ENCODE data around the gene CPS1.

CPS1 gene

DNA sequence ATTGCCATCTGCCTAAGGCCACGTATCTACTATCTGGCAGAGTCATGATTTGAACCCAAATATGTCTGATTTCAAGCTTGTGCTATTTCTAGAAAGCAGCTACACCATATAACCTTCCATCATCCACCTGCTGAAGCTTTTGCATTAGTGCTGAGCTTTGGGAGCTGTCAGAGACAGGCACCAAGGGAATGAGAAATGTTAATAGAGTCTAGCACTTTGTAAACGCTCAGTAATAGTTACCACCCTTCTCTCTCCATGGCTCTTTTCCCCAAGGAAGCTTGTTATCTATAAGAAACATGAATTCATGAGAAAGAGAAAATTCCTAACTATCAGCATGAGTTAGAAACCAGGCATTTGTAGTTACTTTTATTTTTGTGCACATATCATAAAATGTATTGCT is 151.5 kb downstream of the CPS1 start:
- DNase-seq, result no peak

DNA sequence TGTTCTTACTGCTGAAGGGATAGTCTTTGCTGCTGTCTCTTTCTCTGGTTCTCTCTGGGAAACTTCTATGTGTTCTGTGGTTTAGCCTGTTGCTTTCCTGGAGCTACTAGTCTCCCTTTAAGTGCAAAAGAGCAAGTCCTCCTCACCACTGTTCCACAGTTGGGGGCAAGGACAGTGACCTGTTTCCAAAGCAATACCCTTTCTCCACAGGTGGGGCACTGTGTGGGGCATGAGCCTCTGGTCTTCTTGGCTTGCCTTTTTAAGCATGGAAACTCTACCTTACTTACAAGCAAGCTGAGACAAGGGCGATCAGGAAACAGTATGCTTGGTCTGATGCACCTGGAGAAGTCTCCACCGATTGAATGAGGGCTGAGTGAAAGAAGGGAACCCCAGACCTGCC is 156.7 kb downstream of the CPS1 start:
- DNase-seq, result no peak

DNA sequence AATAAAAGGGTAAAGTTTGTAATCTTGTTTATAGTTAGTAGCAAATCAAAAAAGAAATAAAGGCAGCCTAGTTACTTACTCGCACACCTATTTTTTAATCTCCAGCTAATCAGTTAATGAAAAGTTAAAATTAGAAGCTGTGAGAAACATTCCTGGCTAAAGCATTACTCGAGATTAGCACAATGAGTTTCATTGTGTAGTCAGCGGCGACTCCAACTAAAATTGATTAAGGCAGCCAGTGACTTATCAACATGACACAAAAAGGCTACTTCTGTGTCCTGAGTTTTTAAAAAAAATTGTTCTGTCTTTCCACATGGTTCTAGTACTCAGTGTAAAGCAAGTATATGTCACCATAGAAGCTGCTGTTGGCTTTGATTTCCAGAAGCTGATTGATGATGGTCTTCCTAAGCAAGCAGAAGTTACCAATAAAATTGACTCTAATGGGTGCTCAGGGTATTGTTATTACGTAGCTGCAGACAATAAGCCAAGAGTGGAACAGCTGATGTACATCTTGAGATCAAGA is 159.2 kb downstream of the CPS1 start:
- DNase-seq, result no peak

DNA sequence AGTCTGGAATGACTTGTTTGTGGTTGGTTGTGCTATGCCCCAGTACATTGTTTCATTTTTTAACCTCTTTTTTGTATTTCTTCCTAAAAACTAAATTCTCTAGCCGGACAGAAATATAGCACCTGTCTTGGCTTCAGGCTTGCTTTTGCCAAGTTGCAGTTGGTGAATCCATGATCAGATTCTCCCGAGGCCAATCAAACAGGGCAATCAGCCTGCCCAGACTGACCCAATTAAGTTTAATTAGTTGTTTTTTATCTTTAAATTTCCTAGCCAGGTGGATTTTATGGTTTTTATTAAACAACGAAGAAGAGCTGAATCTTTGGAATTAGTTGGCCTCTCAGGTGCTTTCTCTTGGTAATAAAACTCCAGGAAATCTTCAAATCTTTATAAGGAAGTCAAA is 162.1 kb downstream of the CPS1 start:
- DNase-seq, result no peak

DNA sequence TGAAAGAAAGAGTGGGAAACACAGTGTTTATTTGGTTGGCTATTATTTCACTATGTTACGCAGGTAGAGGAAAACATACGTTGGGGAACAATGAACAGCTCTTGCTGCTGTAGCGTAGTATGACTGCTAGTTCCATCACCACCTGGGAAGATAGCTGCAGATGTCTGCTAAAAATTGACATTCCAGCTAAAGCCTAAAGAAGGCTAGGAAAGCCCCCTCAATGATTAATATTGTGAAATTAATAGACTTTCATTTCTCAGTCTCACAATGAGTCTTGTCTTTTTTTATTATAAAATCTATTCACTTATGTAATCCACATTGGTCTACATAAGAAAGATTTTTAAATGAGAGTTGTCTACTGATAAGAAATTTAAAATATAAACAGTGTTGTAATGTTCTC is 165.7 kb downstream of the CPS1 start:
- no peak for DNase-seq

DNA sequence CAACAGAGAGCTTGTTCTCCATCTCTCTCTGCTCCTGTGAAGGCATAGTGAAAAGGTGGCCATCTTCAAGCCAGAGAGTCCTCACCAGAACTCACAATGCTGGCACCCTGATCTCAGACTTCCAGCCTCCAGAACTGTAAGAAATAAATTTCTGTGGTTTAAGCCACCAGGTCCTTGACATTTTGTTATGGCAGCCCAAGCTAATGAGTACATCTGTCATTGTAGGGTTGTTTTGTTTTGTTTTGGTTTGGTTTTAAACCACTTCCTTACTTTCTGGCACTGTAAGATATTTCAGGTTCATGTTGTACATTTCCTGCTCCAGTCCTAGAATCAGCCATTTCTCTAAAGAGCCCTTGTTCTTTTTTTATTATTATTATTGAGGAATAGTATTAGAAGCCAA is 171.2 kb downstream of the CPS1 start:
- DNase-seq, result no peak
